Astrocyte of the cerebellum (primary cell): ENCODE results near the gene MYO9B.

Source experiments
- DNase-seq: peaks from one replicate; pipeline ENCODE4 v3.0.0-alpha.2; 2011; ENCODE audit warnings: low read depth
- H3K4me3 ChIP-seq: 2 replicates; pipeline ENCODE4 v1.5.1; 2011; ENCODE audit warnings: mild to moderate bottlenecking, low read depth, low read length, moderate library complexity
- in situ Hi-C: cut with HindIII; loops from 2 replicates; pipeline ENCODE4 v1.10.0; 2017; ENCODE audit warnings: low sequenced_read_pairs
- TF ChIP-seq, protein P1 (sequence below): IDR thresholded peaks from 2 replicates; pipeline ENCODE4 v1.5.1; 2012; ENCODE audit warnings: low read length, low read depth, moderate library complexity, mild to moderate bottlenecking; ENCODE audit errors: missing control alignments

Gene MYO9B

DNA sequence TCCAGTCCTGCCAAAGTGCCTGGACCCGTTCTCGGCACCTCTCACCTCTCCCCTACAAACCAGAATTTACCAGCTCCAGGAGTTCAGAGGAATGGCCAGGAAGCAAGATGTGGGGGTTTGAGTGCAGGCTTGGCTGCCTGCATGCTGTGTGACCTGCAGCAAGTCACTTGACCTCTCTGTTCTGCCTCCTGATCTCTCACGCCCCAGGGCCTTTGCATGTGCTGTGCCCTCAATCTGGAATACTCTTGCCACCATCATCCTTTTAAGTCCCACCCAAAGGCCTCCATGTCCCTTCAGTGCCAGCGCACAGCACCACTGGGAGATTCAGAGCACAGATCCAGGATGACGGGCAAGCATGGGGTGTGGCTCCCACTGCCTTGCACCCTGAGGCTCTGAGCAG is 43.4 kb downstream of the MYO9B start:
- in situ Hi-C loops: no loop called here
- no peak for DNase-seq
- TF ChIP-seq, protein P1, sequence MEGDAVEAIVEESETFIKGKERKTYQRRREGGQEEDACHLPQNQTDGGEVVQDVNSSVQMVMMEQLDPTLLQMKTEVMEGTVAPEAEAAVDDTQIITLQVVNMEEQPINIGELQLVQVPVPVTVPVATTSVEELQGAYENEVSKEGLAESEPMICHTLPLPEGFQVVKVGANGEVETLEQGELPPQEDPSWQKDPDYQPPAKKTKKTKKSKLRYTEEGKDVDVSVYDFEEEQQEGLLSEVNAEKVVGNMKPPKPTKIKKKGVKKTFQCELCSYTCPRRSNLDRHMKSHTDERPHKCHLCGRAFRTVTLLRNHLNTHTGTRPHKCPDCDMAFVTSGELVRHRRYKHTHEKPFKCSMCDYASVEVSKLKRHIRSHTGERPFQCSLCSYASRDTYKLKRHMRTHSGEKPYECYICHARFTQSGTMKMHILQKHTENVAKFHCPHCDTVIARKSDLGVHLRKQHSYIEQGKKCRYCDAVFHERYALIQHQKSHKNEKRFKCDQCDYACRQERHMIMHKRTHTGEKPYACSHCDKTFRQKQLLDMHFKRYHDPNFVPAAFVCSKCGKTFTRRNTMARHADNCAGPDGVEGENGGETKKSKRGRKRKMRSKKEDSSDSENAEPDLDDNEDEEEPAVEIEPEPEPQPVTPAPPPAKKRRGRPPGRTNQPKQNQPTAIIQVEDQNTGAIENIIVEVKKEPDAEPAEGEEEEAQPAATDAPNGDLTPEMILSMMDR: no peak
- no peak overlapping the region for H3K4me3 ChIP-seq

DNA sequence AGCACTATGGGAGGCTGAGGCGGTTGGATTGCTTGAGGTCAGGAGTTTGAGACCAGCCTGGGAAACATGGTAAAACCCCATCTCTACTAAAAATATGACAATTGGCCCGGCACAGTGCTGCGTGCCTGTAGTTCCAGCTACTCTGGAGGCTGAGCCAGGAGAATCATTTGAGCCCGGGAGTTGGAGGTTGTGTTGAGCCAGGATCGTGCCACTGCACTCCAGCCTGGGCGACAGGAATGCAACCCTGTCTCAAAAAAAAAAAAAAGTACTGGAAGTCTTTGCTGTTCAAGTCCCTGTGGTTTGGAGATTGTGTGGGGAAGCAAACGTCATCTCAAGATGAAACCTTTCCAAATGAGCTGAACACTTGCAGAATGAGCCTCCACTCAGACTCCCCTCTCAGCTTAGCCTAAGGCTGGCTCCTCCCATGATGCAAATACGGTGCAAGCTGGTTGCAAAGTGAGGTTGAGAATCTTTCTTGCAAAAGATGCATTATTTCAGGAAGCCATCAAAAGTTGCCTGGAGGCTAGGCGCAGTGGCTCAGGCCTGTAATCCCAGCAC is 46.2 kb downstream of the MYO9B start:
- in situ Hi-C loops: no loop called here
- no peak overlapping the region for H3K4me3 ChIP-seq
- TF ChIP-seq, protein P1: no peak
- DNase-seq: peak; percentile 69

DNA sequence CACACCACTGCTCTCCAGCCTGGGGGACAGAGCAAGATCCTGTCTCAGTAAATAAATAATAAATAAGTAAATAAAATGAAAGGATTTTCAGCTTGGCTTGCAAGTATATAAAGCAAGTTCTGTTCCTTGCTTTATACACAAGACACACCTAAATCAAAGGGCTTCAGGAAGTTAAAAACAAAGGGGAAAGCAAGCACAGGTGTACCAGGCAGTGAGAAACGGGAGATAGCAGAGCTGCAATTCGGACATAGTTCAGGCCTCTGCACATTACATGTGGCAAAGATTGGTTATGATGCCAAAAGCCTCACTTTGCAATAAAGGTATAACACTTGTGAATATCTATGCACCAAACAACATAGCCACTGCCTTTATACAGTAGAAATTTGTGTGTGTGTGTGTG is 47.5 kb downstream of the MYO9B start:
- DNase-seq: no peak
- in situ Hi-C loops: no loop called here
- H3K4me3 ChIP-seq: no peak overlapping the region
- TF ChIP-seq, protein P1: no peak

DNA sequence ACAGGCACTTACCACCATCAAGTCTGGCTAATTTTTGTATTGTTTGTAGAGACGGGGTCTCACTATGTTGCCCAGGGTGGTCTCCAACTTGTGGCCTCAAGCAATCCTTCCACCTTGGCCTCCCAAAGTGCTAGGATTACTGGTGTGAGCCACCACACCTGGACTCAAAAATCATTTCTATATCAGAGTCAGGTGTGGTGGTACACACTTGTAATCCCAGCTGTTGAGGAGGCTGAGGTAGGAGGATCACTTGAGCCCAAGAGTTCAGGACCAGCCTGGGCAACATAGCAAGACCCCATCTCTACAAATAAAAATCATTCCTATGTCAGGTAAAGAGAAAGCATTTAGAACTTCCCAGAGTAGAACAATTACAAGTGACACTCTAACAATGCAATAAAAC is 48.4 kb downstream of the MYO9B start:
- TF ChIP-seq, protein P1: no peak
- no peak for DNase-seq
- in situ Hi-C loops: no loop called here

DNA sequence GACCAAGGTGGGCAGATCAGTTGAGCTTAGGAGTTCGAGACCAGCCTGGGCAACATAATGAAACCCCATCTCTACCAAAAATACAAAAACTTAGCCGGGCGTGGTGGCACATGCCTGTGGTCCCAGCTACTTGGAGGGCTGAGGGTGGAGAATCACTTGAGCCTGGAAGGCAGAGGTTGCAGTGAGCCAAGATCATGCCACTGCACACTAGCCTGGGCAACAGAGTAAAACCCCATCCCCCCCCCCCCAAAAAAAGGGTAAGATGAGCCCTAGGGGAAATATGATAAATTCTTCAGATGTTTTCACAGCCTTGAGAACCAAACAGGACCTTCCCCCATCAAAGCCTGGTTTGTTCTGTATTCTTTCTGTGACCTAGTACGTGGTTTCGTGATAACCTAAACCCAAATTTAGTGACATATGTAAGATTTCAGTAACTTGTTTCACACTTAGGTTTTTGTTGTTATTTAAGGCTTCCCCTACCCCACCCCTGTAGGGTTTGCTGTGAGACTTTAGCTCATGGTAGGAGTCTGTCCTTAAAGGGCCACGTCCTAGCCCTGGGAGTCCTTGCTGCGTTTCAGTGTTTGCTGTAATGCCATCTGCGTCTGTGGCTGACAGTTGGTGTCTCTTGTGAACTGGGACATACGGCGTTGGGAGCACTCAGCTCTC is 49.6 kb downstream of the MYO9B start:
- no peak for DNase-seq
- TF ChIP-seq, protein P1: no peak
- H3K4me3 ChIP-seq: no peak overlapping the region
- in situ Hi-C loops: no loop called here

More for the DNA sequence above, 48.4 kb downstream of the MYO9B start:
- no peak overlapping the region for H3K4me3 ChIP-seq

DNA sequence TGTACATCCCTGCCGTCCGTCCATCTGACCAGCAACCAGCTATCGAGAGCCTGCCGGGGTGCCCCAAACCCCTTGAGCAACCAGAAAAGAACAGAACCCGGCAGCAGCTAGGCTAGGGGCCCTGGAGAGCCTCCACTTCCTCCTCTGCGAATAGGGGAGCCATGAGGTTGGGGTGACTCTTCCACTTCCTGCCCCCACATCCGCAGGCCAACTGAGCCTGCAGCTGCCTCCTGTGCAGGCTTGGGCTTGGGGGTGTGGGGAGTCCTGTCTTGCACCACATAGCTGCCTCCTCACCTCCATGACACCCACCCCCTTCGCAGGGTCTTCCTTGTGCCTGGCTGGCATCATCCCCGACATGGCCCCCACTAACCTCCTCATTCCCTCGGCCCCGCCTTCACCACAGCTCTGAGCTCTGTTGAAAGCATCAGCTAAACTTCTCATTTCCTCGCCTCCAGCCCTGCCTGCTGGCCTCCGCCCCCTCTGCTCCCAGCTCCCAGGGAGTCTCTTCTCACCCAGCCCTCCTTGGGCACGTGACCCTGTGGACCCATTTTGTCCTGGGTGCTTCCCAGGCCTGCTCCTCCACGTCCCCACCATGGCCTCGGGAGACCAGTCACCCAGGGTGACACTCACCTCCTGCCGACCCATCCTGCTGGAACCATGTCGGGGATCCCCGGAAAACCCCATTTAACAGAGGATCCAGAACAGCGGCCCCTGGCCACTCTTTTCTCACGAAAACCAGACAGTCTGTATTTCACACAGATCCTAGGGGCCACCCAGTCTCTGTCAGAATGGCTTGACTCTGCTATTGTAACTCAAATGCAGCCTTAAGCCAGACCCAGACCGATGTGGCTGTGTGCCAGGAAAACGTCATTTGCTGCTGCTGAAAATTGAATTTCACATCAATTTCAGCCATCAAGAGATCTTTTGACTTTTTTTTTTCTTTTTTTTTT is 50.4 kb downstream of the MYO9B start:
- in situ Hi-C loops: no loop called here
- DNase-seq: no peak
- TF ChIP-seq, protein P1: no peak
- H3K4me3 ChIP-seq: no peak overlapping the region
